Measurements from ENCODE around the gene PHACTR3.

DNA sequence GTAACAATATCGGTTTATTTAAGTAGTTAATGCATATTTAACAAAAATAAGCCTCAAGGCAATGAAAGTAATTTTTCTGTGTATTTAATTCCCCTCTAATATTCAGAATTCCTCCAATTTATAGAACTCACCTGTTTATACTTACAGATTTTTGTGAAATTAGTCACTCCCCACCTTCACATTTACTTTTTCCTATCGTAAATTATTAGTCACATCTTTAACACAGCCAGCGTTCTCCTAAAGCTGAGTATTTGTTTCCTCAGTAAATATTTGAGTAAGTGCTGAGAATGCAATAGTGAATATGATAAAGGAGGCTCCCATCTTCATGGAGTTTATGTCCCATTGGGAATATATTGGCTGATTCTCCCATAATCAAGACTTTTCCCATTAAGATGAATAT lies 241.1 kb downstream of the PHACTR3 start:
- TF ChIP-seq POLR2A (IDR thresholded peaks at IDR 0.05) (no peak), CTCF (IDR thresholded peaks at IDR 0.05) (no peak)

Measured in right lobe of liver (tissue), 4 donors.